Measurements from ENCODE around the gene MARS1.
"Not testable (repeated sequence)": the region's sequence is repeated elsewhere in the genome, so short reads cannot be mapped to it uniquely, and the experiment has no call there.

The MARS1 gene

DNA sequence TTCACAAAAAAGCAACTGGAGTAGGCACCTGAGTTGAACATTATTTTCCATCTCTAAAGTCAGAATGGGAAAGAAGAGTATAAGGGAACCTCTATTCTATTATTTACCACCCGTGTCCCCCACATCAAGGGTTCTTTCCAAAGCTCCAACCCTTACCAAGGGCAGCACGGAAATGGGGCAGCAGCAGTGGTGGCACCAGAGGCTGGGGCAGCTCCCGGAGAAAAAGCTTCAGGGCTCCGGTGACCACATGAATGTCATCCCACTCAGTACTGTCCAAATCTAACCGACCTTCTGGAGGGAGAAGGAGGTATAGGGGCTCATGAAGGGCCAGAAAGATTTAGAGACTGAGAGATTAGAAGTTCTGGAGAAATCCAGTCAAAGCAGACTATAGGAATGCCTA, 14.0 kb upstream of the MARS1 start:
- DNase-seq: no peak

DNA sequence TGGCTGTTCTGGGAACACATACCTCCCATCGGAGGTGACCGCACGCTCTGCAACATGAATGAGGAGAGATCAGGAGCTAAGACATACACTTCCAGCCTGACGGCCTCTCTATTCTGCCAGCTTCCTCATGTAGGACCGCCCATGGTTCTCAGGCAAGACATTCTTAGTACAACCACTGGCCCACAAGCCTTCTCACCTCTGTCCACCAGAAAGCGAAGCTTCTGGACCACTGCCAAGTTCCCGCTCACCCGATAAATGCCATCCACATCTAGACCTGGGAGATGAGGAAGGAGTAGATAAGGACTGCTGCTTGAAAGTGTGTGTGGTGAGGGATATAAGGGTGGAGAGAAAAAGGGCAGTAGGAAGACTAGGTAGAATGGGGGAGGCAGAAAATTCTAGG, 13.4 kb upstream of the MARS1 start:
- DNase-seq: no peak

DNA sequence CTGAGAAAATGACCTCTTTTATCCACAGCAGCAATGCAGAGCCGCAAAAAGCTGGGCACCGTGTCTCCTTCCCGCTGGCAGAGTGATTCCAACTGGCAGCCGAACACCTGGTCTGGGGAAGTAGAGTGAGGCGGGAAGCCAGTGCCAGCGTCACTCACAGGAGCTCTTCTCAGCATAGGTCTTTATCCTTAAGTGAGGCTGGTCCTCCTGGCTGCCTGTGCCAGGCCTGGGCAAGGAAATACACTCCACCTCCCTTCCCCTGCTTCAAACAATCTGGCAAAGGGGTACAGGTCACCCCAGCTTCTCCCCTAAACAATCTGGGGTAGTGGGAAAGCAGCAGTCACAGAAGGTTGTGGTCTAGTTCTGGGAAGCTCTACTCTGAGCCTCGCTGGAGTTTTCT, 13.0 kb upstream of the MARS1 start:
- DNase-seq: no peak

- DNase-seq: no peak
These were observed 12.4 kb upstream of the MARS1 start for GRCh38 chr12:57475271-57476161.

- DNase-seq: peak; percentile 19
These were observed 11.5 kb upstream of the MARS1 start for GRCh38 chr12:57476162-57476992.

GRCh38 chr12:57476993-57477709, 10.7 kb upstream of the MARS1 start:
- DNase-seq: no peak

GRCh38 chr12:57477710-57478681, 9.9 kb upstream of the MARS1 start:
- peak; percentile 38 for DNase-seq

GRCh38 chr12:57479043-57479375, 8.9 kb upstream of the MARS1 start:
- no peak for DNase-seq

- DNase-seq: no peak
These were observed 8.3 kb upstream of the MARS1 start, which contains the start of gene ARHGAP9 for GRCh38 chr12:57479376-57480115. TSS of gene ARHGAP9 (minus strand) at chr12:57479866. CDS start at chr12:57479406, 460 bp downstream.

GRCh38 chr12:57481671-57482070, 6.2 kb upstream of the MARS1 start:
- no peak for DNase-seq

DNA sequence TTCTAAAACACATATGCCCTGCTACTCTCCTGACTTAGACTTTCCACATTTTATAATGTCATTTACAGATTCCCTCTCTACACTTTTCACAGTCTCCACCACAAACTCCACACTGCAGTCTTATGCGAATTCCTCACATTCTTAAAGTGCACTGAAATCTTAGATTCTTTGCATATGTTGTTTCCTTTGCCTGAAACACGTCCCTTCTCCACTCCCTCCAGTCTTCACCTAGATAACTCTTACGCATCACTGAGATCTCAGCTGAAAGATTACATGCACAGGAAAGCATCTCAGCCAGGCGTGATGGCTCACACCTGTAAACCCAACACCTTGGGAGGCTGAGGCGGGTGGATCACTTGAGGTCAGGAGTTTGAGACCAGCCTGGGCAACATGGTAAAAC, 4.4 kb upstream of the MARS1 start:
- no peak for DNase-seq

GRCh38 chr12:57485695-57486094, 2.2 kb upstream of the MARS1 start:
- no peak for DNase-seq

GRCh38 chr12:57487055-57487596, 742 bp upstream of the MARS1 start:
- no peak for DNase-seq

DNA sequence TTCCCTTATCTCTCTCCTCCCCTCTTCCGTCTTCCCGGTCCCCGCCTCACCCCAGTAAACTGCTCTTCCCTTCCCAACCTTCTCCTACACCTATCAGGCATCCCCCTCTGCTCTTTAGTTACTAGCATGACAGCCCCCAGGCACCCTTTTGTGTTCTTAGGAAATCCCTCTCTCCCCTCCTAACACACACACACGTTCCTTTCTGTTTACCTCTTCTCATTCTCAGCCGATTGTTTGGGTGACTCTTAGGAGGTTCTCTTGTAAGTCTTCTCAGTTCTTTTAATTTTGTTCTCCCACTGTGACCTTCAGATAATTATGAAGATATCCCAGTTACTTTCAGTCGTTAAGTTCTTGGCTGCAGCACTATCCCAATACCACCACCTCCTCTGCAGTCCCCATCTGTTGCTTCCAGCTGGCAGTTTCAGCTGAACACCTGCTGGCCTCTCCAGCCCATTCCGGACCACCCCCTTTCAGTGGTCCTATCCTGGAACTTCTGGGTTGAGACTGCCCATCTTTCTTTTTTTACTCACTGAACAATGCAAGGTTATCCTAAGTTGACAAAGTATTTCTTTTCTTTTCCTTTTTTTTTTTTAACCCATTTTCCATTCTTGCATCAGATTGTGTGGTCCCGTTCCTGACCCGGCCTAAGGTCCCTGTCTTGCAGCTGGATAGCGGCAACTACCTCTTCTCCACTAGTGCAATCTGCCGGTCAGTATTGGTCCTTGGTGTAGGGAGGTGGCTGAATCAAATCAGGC, 711 bp downstream of the MARS1 start:
- no peak for DNase-seq

DNA sequence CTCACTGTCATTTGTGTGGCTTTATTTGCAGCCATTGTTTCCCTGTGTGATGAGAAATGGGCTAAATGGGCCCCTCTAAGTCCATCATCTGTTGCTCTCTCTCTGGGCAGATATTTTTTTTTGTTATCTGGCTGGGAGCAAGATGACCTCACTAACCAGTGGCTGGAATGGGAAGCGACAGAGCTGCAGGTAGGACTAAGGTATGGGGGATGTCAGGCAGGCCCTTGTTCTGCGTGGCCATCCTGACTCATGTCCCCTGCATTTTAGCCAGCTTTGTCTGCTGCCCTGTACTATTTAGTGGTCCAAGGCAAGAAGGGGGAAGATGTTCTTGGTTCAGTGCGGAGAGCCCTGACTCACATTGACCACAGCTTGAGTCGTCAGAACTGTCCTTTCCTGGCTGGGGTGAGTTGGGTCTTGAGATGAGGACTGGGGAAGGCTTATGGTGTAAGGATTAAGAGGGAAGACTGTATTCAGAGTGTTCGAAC, 1.3 kb downstream of the MARS1 start:
- no peak for DNase-seq

- DNase-seq: no peak
These were observed 2.3 kb downstream of the MARS1 start for GRCh38 chr12:57490126-57490525.

GRCh38 chr12:57491393-57492280, 3.8 kb downstream of the MARS1 start:
- DNase-seq: no peak

DNA sequence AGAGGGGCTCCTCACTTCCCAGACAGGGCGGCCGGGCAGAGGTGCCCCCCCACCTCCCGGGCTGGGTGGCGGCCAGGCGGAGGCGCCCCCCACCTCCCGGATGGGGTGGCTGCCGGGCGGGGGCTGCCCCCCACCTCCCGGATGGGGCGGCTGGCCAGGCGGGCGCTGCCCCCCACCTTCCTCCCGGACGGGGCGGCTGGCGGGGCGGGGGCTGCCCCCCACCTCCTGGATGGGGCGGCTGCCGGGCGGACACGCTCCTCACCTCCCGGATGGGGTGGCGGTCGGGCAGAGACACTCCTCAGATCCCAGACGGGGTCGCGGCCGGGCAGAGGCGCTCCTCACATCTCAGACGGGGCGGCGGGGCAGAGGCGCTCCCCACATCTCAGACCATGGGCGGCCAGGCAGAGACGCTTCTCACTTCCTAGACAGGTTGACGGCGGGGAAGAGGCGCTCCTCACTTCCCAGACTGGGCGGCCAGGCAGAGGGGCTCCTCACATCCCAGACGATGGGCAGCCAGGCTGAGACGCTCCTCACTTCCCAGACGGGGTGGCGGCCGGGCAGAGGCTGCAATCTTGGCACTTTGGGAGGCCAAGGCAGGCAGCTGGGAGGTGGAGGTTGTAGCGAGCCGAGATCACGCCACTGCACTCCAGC, 7.3 kb downstream of the MARS1 start:
- DNase-seq: not testable (repeated sequence)

DNA sequence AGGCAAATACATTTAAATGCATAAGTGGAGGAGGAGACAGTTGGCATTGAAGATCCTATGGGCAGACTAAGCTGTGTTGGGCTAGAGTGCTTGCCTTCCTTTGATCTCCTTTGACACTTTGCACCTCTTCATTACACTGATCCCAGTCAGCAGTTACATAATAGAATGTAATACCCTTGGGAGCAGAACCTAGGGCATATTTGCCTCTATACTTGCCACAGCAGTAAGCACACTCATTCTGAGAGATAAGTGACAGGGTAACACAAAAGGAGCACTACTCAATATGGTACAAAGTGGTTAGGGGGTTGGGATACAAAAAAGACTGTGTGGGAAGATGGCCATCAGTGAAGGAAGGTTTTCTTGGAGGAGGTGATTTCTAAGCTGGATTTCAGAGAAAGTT, 9.0 kb downstream of the MARS1 start:
- DNase-seq: no peak
